OCI-LY3 (cell line): ENCODE data around the gene RRP1B.

Source experiments
- EZH2phosphoT487 ChIP-seq: fragments of 200-600 bp; shearing (Covaris generic); IDR thresholded peaks from 2 replicates; pipeline ENCODE4 v1.6.1; 2018; ENCODE audit warnings: antibody characterized with exemption, mixed run types, low read depth
- TF ChIP-seq, protein P1 (sequence below): fragments of 200-600, 300-600 bp; sonication (generic); IDR thresholded peaks from 2 replicates; pipeline ENCODE4 v1.5.1; 2014; ENCODE audit warnings: antibody characterized with exemption, low read length, low read depth

DNA sequence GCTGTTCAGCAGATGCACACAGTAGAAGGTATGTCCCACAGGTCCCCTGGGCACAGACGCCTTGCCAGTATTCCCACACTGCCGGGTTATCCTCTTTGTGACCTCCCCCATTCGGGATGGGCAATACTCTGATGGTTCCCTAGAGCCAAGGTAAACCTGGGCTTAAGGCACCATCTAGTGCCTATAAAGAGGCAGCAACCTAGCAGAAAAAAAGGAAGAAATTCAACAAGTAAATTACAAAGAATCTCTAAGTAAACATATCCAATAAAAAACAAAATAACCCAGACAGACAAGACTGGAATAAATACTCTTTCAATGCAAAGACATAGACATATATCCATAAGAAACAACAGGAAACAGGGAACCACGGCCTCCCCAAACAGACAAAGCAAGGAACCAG lies 39.5 kb upstream of the RRP1B start:
- TF ChIP-seq, protein P1, sequence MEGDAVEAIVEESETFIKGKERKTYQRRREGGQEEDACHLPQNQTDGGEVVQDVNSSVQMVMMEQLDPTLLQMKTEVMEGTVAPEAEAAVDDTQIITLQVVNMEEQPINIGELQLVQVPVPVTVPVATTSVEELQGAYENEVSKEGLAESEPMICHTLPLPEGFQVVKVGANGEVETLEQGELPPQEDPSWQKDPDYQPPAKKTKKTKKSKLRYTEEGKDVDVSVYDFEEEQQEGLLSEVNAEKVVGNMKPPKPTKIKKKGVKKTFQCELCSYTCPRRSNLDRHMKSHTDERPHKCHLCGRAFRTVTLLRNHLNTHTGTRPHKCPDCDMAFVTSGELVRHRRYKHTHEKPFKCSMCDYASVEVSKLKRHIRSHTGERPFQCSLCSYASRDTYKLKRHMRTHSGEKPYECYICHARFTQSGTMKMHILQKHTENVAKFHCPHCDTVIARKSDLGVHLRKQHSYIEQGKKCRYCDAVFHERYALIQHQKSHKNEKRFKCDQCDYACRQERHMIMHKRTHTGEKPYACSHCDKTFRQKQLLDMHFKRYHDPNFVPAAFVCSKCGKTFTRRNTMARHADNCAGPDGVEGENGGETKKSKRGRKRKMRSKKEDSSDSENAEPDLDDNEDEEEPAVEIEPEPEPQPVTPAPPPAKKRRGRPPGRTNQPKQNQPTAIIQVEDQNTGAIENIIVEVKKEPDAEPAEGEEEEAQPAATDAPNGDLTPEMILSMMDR: no peak
- TF ChIP-seq EZH2phosphoT487: no peak
